NCI-H69 (cell line): ENCODE results near the gene RASSF4.

ENCODE experiments used
- DNase-seq: peaks from one replicate; lab custom pipeline; 2025; lab: John Stamatoyannopoulos, UW

The RASSF4 gene

DNA sequence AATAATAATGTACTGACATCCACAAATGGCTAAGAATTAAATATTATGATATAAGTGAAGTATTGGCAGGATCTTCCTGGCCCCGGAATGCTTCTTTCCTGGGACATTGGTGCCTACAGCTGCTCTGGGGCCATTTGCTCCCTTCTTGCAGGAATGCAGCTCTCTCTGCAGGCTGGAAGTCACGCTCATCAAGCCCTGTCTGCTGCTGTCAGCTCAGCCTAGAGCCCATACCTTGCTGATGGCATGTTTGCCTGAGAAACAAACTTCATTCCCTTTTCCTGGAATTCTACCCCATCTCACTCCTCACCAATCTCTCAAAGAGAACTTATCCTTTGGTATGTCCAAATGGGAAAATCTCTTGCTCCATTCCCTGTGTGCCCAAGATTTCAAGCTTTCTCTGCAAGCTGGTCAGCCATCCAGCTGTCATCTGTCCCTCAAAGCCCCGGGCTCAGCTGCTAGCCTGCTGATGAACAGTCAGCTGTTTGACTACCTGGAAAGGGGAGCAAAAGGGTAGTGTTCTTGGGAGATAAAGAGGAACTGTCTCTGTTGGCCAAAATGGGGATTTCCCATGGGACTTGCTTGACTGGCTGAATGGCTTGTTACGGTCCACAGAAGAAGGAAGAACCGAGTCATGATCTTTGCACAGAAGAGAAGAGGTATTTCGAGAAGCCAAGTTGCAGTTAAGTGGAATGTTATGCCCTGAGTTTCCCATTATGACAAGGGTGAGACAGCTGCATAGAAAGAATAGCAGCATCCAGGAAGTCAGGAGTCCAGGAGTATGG is 12.0 kb upstream of the RASSF4 start:
- DNase-seq = no peak

DNA sequence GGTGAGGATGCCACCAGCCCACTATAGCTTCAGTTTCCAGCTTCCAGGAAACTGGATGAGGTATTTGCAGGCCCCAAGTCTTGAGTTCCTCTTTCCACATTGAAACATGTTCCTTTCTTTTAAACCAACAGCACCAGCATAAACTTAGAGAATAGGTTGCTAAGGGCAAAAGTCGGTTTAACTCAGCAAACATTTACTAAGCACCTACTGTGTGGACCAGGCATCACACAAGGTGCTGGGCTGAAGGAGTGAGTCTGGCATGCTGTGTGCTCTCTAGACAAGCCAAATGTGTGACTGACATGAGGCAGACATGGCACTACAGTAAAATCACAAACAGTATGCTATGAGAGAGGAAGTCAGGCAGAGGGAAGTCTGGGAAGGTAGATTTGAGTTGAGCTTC is 11.0 kb upstream of the RASSF4 start:
- DNase-seq = no peak

GRCh38 chr10:44949127-44949802 is 10.3 kb upstream of the RASSF4 start:
- no peak for DNase-seq

- DNase-seq = peak; percentile 22
Observed at GRCh38 chr10:44949915-44950314, 9.7 kb upstream of the RASSF4 start.

DNA sequence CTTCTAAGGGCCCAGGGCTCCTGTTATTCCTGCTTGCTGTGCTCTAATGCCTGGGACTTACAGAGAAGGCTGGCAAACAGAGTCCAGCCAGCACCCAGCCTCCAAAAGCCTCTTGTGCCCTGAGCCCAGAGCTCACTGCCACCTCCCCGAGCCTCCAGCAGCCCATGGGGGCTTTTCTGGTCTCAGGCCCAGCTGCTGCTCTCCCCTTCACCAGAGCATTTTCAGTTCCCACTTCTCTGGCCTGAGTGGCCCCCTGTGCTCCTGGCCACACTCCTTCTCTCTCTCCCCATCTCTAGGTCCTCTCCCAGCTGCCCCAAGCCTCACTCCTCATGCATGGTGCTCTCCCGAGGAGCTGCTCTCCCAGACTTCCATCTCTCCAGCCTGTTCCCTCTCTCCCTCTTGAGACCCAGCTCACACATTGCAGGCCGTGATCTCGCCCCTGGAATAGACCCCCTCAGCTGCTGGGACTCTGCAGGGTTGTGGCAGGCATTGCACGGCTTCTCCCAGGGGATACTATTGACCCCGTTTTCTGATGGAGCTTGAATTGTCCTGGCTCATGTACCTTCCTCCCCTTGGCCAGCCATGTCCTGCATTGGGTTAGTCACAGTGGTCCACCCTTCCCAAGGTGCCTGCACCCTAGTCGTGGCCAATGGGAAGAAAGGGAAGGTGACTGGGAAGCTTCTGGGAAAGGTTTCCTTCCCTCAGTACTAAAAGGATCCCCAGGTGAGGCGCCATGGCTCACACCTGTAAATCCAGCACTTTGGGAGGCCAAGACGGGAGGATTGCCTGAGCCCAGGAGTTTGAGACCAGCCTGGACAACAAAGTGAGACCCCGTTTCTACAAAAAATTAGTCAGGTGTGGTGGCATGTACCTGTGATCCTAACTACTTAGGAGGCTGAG is 9.0 kb upstream of the RASSF4 start:
- no peak for DNase-seq

GRCh38 chr10:44951576-44952226 is 7.9 kb upstream of the RASSF4 start:
- no peak for DNase-seq

GRCh38 chr10:44952779-44953231 is 6.8 kb upstream of the RASSF4 start:
- DNase-seq = no peak

DNA sequence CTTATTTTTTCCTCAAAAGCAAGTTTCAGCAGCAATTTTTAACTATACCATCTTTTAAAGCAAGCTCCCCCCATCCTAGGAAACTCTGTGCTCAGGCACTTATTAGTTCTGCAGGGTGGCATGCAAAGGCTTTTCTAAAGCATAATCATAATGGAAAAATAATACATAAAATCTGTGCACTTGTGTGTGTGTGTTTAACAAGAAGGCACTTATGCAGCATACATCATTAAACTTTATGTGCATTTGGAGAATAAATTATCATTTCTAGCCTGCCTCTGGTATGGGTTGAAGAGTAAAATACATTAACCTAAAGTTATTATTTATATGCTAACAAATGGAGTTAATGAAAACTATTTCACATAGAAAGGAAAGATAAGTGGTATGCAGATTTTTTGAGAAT is 5.6 kb upstream of the RASSF4 start:
- no peak for DNase-seq

DNA sequence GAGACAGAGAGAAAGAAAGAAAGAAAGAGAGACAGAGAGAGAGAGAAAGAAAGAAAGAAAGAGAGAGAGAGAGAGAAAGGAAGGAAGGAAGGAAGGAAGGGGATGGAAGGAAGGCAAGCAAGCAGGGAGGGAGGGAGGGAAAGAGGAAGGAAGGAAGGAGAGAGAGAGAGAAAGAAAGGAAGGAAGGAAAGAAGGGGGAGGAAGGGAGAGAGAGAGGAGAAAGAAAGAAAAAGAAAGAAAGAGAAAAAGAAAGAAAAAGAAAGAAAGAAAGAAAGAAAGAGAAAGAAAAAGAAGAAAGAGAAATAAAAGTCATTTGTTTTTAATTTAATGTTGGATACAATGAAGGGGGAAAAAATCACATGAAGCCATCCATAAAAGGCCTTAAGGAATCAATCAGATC is 4.6 kb upstream of the RASSF4 start:
- DNase-seq = no peak

GRCh38 chr10:44955413-44956070 is 4.1 kb upstream of the RASSF4 start:
- DNase-seq = no peak

DNA sequence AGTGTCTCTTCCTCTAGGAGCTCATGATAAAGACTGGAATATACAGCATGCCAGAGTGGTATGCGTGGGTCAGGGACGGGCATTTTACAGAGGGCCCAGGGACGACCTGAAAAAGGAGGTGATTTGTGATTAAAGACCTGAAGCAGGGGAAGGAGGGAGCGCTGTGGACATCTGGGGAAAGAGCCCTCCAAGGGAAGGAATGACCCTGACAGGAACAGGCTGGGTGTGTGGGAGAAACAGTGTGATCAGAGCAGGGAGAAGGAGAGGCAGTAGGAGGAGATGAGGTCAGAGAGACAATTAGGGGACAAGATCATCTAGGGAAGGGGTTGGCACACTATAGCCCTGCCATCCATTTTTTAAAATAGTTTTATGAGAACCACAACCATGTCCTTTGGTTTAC is 3.4 kb upstream of the RASSF4 start:
- no peak for DNase-seq

DNA sequence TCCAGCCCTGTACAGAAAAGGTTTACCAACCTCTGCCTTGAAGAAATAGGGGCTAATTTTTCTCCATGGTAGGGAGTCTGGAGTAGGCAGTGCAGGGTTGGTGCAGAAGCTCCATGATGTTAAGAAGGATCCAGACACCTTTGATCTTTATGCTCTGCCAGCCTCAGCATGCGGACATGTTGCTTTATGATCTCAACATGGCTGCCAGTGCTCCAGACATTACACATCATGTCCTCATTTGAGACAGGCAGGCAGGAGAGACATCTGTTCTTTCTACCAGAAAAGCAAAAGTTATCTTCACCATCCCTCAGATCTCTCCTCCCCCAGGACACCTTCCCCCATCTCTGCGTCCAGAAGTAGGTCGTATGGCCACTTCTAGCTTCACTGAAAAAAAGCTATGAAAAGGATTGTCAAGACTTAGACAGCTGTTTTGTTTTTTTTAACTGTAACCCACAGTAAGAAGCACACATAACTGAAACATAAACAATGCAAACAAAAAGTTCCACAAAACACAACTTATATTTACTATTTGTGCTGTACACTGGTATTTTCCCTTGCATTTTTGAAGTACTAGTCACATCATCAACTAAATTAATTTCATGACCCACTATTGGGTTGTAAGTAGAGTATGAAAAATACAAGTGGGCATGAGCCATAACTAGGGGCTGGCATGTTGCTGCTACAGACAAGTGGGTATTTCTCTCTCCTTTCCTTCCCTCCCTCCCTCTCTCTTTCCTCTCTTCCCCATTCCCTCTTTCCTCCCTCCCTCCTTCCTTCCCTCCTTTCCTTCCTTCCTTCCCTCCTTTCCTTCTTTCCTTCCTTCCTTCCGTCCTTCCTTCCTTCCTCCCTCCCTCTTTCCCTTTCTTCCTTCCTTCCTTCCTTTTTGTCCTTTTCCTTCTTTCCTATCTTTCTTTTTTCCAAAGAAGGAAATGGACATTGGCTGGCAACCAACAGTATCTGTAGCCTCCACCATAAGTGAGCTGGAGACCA is 2.6 kb upstream of the RASSF4 start:
- DNase-seq = no peak

DNA sequence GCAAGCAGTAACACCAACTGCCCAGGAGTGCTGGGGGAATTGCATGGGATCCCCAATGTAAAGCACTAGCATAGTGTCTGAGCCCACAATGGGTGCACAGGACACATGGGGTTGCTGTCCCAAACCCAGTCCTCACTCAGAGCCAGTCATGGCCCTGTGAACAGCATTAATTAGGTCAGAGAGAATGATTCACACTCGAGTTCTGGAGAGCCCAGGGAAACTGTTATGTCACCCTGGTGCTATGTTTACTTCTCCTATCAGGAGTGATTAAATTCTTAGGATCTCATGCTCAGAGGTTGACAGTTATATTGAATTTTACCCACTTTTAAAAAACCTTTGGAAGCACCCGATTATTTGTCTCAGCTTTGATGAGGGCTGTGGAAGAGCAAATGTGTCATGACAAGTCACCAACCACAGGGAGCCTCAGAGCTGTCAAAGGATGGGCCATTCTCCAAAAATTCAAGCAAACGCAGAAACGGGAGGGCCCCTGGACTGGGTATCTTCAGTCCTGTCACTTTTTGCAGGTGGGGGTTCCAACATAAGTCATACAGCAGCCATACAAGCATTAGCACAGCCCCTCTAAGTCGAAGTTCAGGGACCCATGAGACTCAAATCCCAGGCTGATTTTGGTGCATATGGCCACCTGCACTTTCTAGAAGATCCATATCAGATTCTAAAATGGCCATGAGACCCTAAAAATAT is 1.3 kb upstream of the RASSF4 start:
- DNase-seq = no peak

GRCh38 chr10:44958898-44959246 is 730 bp upstream of the RASSF4 start:
- DNase-seq = no peak

- no peak for DNase-seq
Observed at GRCh38 chr10:44960088-44960460, 472 bp downstream of the RASSF4 start.

DNA sequence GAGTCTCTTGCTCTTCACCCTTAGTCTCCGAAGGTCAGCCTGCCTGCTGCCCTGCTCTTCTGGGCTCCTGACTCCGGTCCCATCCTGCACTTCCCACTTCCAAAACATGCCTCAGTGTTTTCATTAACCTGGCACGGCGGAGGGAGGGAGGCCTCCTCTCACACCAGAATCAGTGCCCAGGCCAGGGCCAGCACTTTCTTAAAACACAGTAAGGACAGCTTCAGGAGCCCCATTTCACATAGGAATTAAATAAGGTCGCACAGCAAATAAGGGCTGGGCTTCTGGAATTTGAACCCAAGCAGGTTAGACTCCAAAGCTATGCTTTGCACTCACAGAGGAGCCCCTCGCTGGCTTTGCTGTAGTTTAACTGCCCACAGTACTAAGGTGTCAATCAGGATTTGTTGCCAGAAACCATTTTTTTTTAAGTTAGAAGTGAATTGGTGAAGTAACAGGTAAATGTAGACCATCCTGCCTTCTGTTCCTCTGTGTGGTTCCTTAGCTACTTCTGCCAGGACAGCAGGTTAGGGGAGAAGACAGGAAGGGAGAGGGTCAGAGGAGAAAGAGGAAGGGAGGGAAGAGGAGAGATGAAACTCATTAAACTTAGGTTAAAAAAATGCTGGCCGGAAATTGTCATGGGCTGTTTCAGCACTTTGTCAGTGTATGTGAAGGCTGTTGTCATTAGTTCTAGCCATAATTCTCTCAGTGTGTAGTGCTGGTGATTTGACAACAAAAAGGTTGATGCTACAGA is 1.1 kb downstream of the RASSF4 start:
- DNase-seq = no peak

GRCh38 chr10:44961230-44961571 is 1.6 kb downstream of the RASSF4 start:
- no peak for DNase-seq

GRCh38 chr10:44961931-44962750 is 2.5 kb downstream of the RASSF4 start:
- DNase-seq = no peak
